Tibial nerve (tissue), 4 donors: ENCODE measurements around the gene SLC35G3. TPM values are rescaled to one million over a fixed set of nuclear protein-coding genes. Genes with fewer than 3 reads are reported as not detected.
"Not testable (repeated sequence)": the region's sequence is repeated elsewhere in the genome, so short reads cannot be mapped to it uniquely, and the experiment has no call there.

ENCODE experiments used
- DNase-seq, 2 donors: peaks; one replicate each; pipeline ENCODE4 v3.0.0-alpha.2; 2019; ENCODE audit warnings: low spot score in 2 of 2
- H3K27ac ChIP-seq, 4 donors: fragments of 200-600 bp; sonication (generic) in 3 of 4; one replicate each; pipeline ENCODE4 v1.5.1; 2017 to 2019; ENCODE audit warnings: mild to moderate bottlenecking in 1 of 4
- H3K27me3 ChIP-seq, 2 donors: fragments of 200-600 bp; sonication (generic) in 1 of 2; one replicate each; pipeline versions ENCODE4 v1.5.1 to v1.6.0; 2017 to 2019
- H3K36me3 ChIP-seq, 3 donors: fragments of 200-600 bp; sonication (generic); one replicate each; pipeline ENCODE4 v1.5.1; 2018 to 2019
- H3K4me1 ChIP-seq, 4 donors: fragments of 200-600 bp; sonication (generic) in 3 of 4; one replicate each; pipeline ENCODE4 v1.5.1; 2017 to 2019
- H3K4me3 ChIP-seq, 4 donors: fragments of 200-600 bp; sonication (generic) in 3 of 4; one replicate each; pipeline ENCODE4 v1.5.1; 2017 to 2019; ENCODE audit warnings: mild to moderate bottlenecking in 1 of 4, moderate library complexity in 1 of 4
- H3K9me3 ChIP-seq, 4 donors: fragments of 200-600 bp; sonication (generic) in 3 of 4; one replicate each; pipeline ENCODE4 v1.5.1; 2017 to 2019
- EP300 ChIP-seq, 2 donors: sonication (generic); formaldehyde crosslinking; IDR thresholded peaks; one replicate each; pipeline ENCODE4 v1.6.1; 2017; ENCODE audit warnings: antibody characterized with exemption in 2 of 2, mild to moderate bottlenecking in 1 of 2
- POLR2A ChIP-seq, 2 donors: fragments of 450-650 bp; IDR thresholded peaks; one replicate each; pipeline ENCODE4 v1.6.1; 2017; ENCODE audit warnings: antibody characterized with exemption in 2 of 2, mild to moderate bottlenecking in 2 of 2, moderate library complexity in 2 of 2
- WGBS, 2 donors: methylation state at CpG; one replicate each; pipeline ENCODE4 v1.1.5; 2018; 5-methylcytosine and 5-hydroxymethylcytosine counted together
- total RNA-seq, 4 donors: library from RNA; depleted of rRNA; stranded (reverse); fragments of >200 nt; gene quantifications; one replicate each; pipeline ENCODE4 v1.1.0, GENCODE V29; 2016
- TF ChIP-seq, protein P1 (sequence below), 5 experiments: fragments of 200-600 bp in 3 of 5; fragments of 450-650 bp in 2 of 5; sonication (generic) in 3 of 5; IDR thresholded peaks; one replicate each; pipeline ENCODE4 v1.5.1; 2016 to 2019; ENCODE audit warnings: antibody characterized with exemption in 5 of 5, mild to moderate bottlenecking in 3 of 5, moderate library complexity in 2 of 5

SLC35G3 gene
- total RNA-seq, 4 donors from 2014 or later = not detected

DNA sequence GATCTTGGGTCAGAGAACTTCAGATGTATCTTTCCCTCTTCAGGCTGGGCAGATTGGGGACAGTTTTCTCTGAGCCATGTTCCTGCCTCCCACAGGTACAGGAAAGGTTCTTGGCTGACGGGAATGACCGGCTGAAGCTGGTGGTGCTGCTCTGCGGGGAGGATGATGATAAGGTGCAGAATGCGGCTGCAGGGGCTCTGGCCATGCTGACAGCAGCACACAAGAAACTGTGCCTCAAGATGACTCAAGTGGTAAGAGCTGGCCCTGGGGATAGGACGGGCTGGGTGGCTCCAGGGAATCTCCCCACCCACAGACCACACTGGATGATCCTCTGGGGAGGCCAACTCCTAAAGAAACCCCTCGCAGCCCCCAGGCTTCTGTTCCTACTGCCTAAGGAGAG is 10.9 kb downstream of the SLC35G3 start:
- TF ChIP-seq, protein P1, sequence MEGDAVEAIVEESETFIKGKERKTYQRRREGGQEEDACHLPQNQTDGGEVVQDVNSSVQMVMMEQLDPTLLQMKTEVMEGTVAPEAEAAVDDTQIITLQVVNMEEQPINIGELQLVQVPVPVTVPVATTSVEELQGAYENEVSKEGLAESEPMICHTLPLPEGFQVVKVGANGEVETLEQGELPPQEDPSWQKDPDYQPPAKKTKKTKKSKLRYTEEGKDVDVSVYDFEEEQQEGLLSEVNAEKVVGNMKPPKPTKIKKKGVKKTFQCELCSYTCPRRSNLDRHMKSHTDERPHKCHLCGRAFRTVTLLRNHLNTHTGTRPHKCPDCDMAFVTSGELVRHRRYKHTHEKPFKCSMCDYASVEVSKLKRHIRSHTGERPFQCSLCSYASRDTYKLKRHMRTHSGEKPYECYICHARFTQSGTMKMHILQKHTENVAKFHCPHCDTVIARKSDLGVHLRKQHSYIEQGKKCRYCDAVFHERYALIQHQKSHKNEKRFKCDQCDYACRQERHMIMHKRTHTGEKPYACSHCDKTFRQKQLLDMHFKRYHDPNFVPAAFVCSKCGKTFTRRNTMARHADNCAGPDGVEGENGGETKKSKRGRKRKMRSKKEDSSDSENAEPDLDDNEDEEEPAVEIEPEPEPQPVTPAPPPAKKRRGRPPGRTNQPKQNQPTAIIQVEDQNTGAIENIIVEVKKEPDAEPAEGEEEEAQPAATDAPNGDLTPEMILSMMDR (IDR thresholded peaks at IDR 0.05) = no peak
- TF ChIP-seq POLR2A (IDR thresholded peaks at IDR 0.05) (no peak), EP300 (IDR thresholded peaks at IDR 0.05) (no peak)
- H3K27me3 ChIP-seq = no peaks in the 10 kb centered on the region
- H3K9me3 ChIP-seq = no peaks in the 10 kb centered on the region
- H3K36me3 ChIP-seq = no peaks in the 10 kb centered on the region
- 71 to 76% methylated on average over 6 of the region's 6 CpGs for WGBS, 2 donors
- no peak overlapping the region for H3K4me3 ChIP-seq
- no peaks in the 10 kb centered on the region for H3K4me1 ChIP-seq
- DNase-seq = no peak
- H3K27ac ChIP-seq = no peak overlapping the region

DNA sequence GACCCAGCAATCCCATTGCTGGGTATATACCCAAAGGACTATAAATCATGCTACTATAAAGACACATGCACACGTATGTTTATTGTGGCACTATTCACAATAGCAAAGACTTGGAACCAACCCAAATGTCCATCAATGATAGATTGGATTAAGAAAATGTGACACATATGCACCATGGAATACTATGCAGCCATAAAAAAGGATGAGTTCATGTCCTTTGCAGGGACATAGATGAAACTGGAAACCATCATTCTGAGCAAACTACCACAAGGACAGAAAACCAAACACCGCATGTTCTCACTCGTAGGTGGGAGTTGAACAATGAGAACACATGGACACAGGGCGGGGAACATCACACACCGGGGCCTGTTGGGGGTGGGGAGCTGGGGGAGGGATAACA is 14.8 kb downstream of the SLC35G3 start:
- not testable (repeated sequence) for H3K4me3 ChIP-seq, H3K4me1 ChIP-seq, DNase-seq, H3K27ac ChIP-seq, H3K27me3 ChIP-seq, H3K9me3 ChIP-seq, H3K36me3 ChIP-seq
- WGBS, 2 donors = 94 to 95% methylated on average over 5 of the region's 5 CpGs

DNA sequence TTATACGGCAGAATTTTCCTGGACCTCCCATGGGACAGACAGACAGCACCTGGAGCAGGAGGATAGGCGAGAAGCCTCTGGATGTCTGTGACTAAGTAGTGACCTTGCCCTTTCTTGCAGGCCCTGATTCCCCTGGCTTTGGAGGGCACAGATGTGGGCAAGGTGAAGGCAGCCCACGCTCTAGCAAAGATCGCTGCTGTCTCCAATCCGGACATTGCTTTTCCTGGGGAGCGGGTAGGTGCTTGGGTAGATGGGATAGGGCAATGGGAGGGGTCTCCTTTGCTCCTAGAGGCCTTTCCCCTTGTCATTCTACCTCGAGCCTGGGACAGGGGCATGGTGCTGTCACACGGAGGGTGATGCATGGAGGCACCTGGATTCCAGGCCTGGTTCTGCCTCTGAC is 17.3 kb downstream of the SLC35G3 start:
- TF ChIP-seq EP300 (IDR thresholded peaks at IDR 0.05) (no peak), POLR2A (IDR thresholded peaks at IDR 0.05) (no peak)
- TF ChIP-seq, protein P1 (IDR thresholded peaks at IDR 0.05) = no peak
- H3K4me3 ChIP-seq = no peak overlapping the region
- no peaks in the 10 kb centered on the region for H3K27me3 ChIP-seq
- no peaks in the 10 kb centered on the region for H3K36me3 ChIP-seq
- no peaks in the 10 kb centered on the region for H3K4me1 ChIP-seq
- no peak for DNase-seq
- 54 to 72% methylated on average over 7 to 8 of the region's 8 CpGs for WGBS, 2 donors
- no peaks in the 10 kb centered on the region for H3K9me3 ChIP-seq
- H3K27ac ChIP-seq = no peak overlapping the region

DNA sequence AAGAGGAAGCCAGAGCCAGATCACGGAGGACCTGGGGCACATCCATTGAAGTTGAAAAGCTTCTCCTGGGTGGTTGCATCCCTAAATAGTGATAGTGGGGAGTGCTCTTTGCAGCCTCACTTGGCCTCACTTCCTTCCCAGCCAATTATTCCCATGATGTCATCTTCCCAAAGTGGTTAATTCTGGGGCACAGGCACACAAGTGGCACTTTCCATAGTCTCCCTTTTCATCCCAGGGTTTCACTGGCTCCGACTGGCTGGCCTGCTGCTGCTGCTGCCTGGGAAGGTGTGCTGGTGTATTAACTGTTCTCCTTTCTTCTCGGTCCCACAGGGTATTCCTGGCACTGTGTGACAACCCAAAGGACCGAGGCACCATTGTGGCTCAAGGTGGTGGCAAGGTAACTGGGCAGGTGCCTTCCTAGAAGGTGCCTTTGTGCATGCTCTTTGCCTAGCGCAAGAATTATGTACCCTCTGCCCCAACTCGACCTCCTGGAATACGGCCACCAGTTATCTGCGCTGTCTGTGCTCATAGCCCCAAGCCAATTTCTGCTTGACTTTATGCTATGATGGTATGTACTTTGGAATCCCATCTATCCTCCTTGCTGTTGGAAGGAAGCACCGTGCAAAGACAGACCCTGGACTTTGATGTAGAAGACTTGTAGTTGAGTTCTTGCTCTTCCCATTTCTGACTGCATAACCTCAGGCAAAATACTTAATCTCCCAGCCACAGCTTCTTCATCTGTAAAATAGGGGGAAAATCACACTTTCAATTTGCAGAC is 18.4 kb downstream of the SLC35G3 start:
- Histone ChIP-seq H3K4me1 (no peaks in the 10 kb centered on the region), H3K27ac (no peak overlapping the region), H3K9me3 (no peaks in the 10 kb centered on the region), H3K36me3 (no peaks in the 10 kb centered on the region), H3K27me3 (no peaks in the 10 kb centered on the region), H3K4me3 (no peak overlapping the region)
- TF ChIP-seq, protein P1 (IDR thresholded peaks at IDR 0.05) = no peak
- TF ChIP-seq EP300 (IDR thresholded peaks at IDR 0.05) (no peak), POLR2A (IDR thresholded peaks at IDR 0.05) (no peak)
- WGBS, 2 donors = 84 to 88% methylated on average over 9 of the region's 9 CpGs
- DNase-seq = no peak

DNA sequence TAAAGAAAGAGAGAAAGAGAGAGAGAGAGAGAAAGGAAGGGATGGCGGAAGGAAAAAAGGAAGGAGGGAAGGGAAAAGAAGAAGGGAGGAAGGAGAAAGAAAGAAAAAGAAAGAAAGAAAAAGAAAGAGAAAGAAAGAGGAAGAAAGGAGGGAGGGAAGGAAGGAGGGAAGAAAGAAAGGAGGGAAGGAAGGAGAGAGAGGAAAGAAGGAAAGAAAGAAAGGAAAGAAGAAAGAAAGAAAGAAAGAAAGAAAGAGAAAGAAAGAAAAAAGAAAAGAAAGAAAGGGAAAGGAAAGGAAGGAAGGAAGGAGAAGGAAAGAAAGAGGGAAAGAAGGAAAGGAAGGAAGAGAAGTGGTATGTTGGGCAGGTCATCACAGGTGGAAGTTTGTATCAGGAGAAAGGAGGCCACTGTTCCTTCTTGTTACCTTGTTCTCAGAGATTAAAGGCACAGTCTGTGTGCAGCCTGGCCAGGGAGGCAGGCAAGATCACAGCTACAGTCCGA is 19.3 kb downstream of the SLC35G3 start:
- no peaks in the 10 kb centered on the region for H3K27me3 ChIP-seq
- no peaks in the 10 kb centered on the region for H3K4me1 ChIP-seq
- DNase-seq = no peak
- TF ChIP-seq, protein P1 (IDR thresholded peaks at IDR 0.05) = no peak
- no peak for TF ChIP-seq POLR2A (IDR thresholded peaks at IDR 0.05)
- no peak for TF ChIP-seq EP300 (IDR thresholded peaks at IDR 0.05)
- no peak overlapping the region for H3K4me3 ChIP-seq
- 72 to 93% methylated on average over 2 of the region's 2 CpGs for WGBS, 2 donors
- H3K27ac ChIP-seq = no peak overlapping the region
- H3K9me3 ChIP-seq = no peaks in the 10 kb centered on the region
- no peaks in the 10 kb centered on the region for H3K36me3 ChIP-seq

DNA sequence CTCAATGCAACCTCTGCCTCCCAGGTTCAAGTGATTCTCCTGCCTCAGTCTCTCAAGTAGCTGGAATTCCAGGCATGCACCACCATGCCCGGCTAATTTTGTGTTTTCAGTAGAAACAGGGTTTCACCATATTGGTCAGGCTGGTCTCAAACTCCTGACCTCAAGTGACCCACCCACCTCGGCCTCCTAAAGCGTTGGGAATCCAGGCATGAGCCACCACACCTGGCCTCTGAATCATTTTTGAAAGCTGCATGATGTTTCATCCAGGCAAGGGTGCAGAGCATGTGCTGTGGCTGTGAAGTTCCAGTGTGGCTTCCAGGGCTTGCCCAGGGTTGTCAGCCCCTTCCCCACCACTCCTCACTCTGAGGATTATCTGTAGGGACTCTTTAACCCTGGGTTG is 21.9 kb downstream of the SLC35G3 start:
- not testable (repeated sequence) for H3K36me3 ChIP-seq, H3K4me1 ChIP-seq, H3K9me3 ChIP-seq, H3K27me3 ChIP-seq, H3K27ac ChIP-seq, H3K4me3 ChIP-seq, DNase-seq
- 89 to 94% methylated on average over 3 of the region's 3 CpGs for WGBS, 2 donors
